ENCODE data around the gene LIMS2. TPM values are rescaled to one million over a fixed set of nuclear protein-coding genes. Genes with fewer than 3 reads are reported as not detected.
A peak's percentile ranks its signal among the peaks of the same experiment; 100 is the strongest.

Gene LIMS2
- total and polyA plus RNA-seq, 12 donors = 148 to 687 (median 160) TPM

- H3K9me3 ChIP-seq = no peaks in the 10 kb centered on the region
- intact Hi-C loops (cut with DNase I) = no loop called here
- DNase-seq (no peak), ATAC-seq (no peak)
- no peak overlapping the region for H3K4me3 ChIP-seq
- no peak for TF ChIP-seq CTCF (IDR thresholded peaks at IDR 0.05)
- no peak overlapping the region for H3K27ac ChIP-seq
- WGBS, 2 donors = 91 to 94% methylated on average over 21 of the region's 21 CpGs
- no peaks in the 10 kb centered on the region for H3K36me3 ChIP-seq
- H3K27me3 ChIP-seq = peaks cover 0 to 21% (median 0%) of the 10 kb centered on the region in 7 donors
- H3K4me1 ChIP-seq = peaks cover 0 to under 1% (median 0%) of the 10 kb centered on the region in 9 donors
These were observed 52.6 kb downstream of the LIMS2 start for GRCh38 chr2:127622561-127623387.

GRCh38 chr2:127621981-127622431 is 53.3 kb downstream of the LIMS2 start:
- Histone ChIP-seq H3K4me3 (no peak overlapping the region), H3K27me3 (peaks cover 0 to 21% (median 0%) of the 10 kb centered on the region in 7 donors), H3K4me1 (no peaks in the 10 kb centered on the region), H3K27ac (no peak overlapping the region), H3K36me3 (no peaks in the 10 kb centered on the region), H3K9me3 (no peaks in the 10 kb centered on the region)
- DNase-seq (no peak), ATAC-seq (no peak)
- 96 to 97% methylated on average over 15 of the region's 15 CpGs for WGBS, 2 donors
- intact Hi-C loops (cut with DNase I) = no loop called here
- no peak for TF ChIP-seq CTCF (IDR thresholded peaks at IDR 0.05)

- Histone ChIP-seq H3K27ac (no peak overlapping the region), H3K36me3 (no peaks in the 10 kb centered on the region), H3K4me3 (no peak overlapping the region), H3K4me1 (no peaks in the 10 kb centered on the region), H3K27me3 (peaks cover 0 to 16% (median 0%) of the 10 kb centered on the region in 7 donors), H3K9me3 (no peaks in the 10 kb centered on the region)
- TF ChIP-seq CTCF (IDR thresholded peaks at IDR 0.05) = no peak
- intact Hi-C loops (cut with DNase I) = no loop called here
- WGBS, 2 donors = 66 to 75% methylated on average over 3 of the region's 3 CpGs
- DNase-seq (no peak), ATAC-seq (no peak)
These were observed 54.5 kb downstream of the LIMS2 start for GRCh38 chr2:127620866-127621265.

GRCh38 chr2:127619877-127620705 is 55.2 kb downstream of the LIMS2 start:
- Histone ChIP-seq H3K4me1 (no peaks in the 10 kb centered on the region), H3K9me3 (no peaks in the 10 kb centered on the region), H3K36me3 (no peaks in the 10 kb centered on the region), H3K4me3 (no peak overlapping the region), H3K27me3 (peaks cover 0 to 9% (median 0%) of the 10 kb centered on the region in 7 donors), H3K27ac (no peak overlapping the region)
- intact Hi-C loops (cut with DNase I) = no loop called here
- DNase-seq (peak in 1 of 2 donors; percentile 1), ATAC-seq (no peak)
- no peak for TF ChIP-seq CTCF (IDR thresholded peaks at IDR 0.05)
- 80 to 86% methylated on average over 16 of the region's 16 CpGs for WGBS, 2 donors

Data from heart right ventricle (tissue), 16 donors.